ENCODE results near the gene EIF2B1. TPM values are rescaled to one million over a fixed set of nuclear protein-coding genes. Genes with fewer than 3 reads are reported as not detected.

EIF2B1 gene
- 54.2 and 56.5 TPM in 2 replicates for total RNA-seq (2014; rRNA removed; shearing (Covaris generic))

- DNase-seq (ENCODE audit: low spot score), result peak; percentile 97
Observed at GRCh38 chr12:123633379-123634141, at the start of gene EIF2B1, which contains the start of gene GTF2H3. TSS of gene EIF2B1 (minus strand) at chr12:123633686. CDS start at chr12:123633557, 129 bp downstream. TSS of gene GTF2H3 (plus strand) at chr12:123633829. CDS start at chr12:123633860, 31 bp downstream.

GRCh38 chr12:123681605-123682004 is 48.1 kb upstream of the EIF2B1 start:
- no peak for DNase-seq (ENCODE audit: low spot score)

GRCh38 chr12:123678981-123679380 is 45.5 kb upstream of the EIF2B1 start:
- DNase-seq (ENCODE audit: low spot score), result no peak

- no peak for DNase-seq (ENCODE audit: low spot score)
Observed at GRCh38 chr12:123676616-123677320, 43.3 kb upstream of the EIF2B1 start.

GRCh38 chr12:123675436-123675835 is 42.0 kb upstream of the EIF2B1 start:
- DNase-seq (ENCODE audit: low spot score), result no peak

GRCh38 chr12:123671876-123672275 is 38.4 kb upstream of the EIF2B1 start:
- no peak for DNase-seq (ENCODE audit: low spot score)

GRCh38 chr12:123670882-123671728 is 37.6 kb upstream of the EIF2B1 start, which contains the start of gene TCTN2:
TSS of gene TCTN2 (plus strand) at chr12:123671113. CDS start at chr12:123671241, 128 bp downstream.
- peak; percentile 87 for DNase-seq (ENCODE audit: low spot score)

- no peak for DNase-seq (ENCODE audit: low spot score)
Observed at GRCh38 chr12:123667771-123668170, 34.3 kb upstream of the EIF2B1 start.

GRCh38 chr12:123659996-123660727 is 26.7 kb upstream of the EIF2B1 start:
- DNase-seq (ENCODE audit: low spot score), result no peak

GRCh38 chr12:123657211-123657610 is 23.7 kb upstream of the EIF2B1 start:
- DNase-seq (ENCODE audit: low spot score), result no peak

GRCh38 chr12:123656392-123656791 is 22.9 kb upstream of the EIF2B1 start:
- DNase-seq (ENCODE audit: low spot score), result no peak

GRCh38 chr12:123655420-123655819 is 21.9 kb upstream of the EIF2B1 start:
- no peak for DNase-seq (ENCODE audit: low spot score)

- no peak for DNase-seq (ENCODE audit: low spot score)
Observed at GRCh38 chr12:123654129-123654701, 20.7 kb upstream of the EIF2B1 start.

- DNase-seq (ENCODE audit: low spot score), result no peak
Observed at GRCh38 chr12:123648401-123648800, 14.9 kb upstream of the EIF2B1 start.

GRCh38 chr12:123645878-123646277 is 12.4 kb upstream of the EIF2B1 start:
- no peak for DNase-seq (ENCODE audit: low spot score)

GRCh38 chr12:123645380-123645779 is 11.9 kb upstream of the EIF2B1 start:
- DNase-seq (ENCODE audit: low spot score), result no peak

- DNase-seq (ENCODE audit: low spot score), result no peak
Observed at GRCh38 chr12:123643911-123644310, 10.4 kb upstream of the EIF2B1 start.

- no peak for DNase-seq (ENCODE audit: low spot score)
Observed at GRCh38 chr12:123634142-123634561, 666 bp upstream of the EIF2B1 start.

- no peak for DNase-seq (ENCODE audit: low spot score)
Observed at GRCh38 chr12:123621619-123622530, 11.6 kb downstream of the EIF2B1 start.

GRCh38 chr12:123621101-123621500 is 12.4 kb downstream of the EIF2B1 start:
- DNase-seq (ENCODE audit: low spot score), result no peak

All from HT-29 (cell line).